ENCODE data around the gene GRIA3.
"Not testable (repeated sequence)": the region's sequence is repeated elsewhere in the genome, so short reads cannot be mapped to it uniquely, and the experiment has no call there.

Gene GRIA3

GRCh38 chrX:123348468-123348867, 164.4 kb downstream of the GRIA3 start:
- DNase-seq (ENCODE audit: low spot score): peak; percentile 40

DNA sequence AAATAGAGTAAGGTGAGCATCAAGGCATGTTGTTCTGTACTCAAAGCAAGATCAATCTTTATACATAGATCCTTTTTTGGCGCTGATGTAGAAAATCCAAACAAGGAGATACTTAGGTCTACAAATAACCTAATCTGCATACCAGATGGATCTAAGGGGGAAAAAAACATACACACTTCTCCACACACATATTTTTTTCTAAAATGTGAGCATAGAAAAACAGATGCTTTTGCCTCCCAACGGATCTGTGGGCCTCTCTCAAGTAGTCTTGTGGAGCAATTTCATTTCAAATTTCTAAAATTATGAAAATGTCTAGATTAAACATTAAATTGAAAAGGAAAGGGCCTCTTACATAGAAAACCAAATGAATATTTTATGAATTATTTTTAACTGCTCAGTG, 166.1 kb downstream of the GRIA3 start:
- no peak for DNase-seq (ENCODE audit: low spot score)

DNA sequence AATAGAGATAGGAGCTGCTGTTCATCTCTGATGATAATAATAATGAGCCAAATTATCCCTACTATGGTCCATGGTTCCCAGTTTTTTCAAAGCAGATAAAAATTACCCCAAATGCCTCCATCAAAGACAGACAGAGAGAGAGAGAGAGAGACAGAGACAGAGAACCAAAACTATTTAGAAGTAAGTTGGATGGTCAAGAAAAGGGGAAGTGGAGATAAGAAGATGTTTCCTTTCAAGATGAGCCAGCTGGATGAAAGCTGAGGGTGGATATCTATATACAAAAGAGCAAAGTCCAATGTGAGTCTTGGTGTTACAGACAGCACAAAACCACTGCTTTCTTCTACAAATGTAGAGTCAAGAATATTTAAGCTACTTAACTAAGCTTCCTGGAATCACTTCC, 173.9 kb downstream of the GRIA3 start:
- no peak for DNase-seq (ENCODE audit: low spot score)

DNA sequence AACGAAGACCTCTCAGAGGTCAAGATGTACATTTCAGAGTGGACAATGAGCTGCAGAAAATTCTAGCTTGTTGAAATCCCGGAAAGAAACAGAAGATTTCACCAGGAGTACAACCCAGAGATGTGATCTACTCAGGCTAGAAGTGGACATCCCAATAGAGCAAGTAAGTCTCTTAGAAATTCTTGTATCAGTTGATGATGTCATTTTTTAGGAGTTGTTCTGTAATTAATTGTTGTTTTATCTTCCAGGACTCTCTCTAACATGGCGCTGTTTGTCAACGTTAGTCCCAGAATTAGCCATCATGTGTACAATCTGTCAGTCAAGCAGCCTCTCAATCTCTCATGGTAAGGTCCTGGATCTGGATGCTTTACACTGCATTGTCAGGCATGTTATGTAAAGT, 174.4 kb downstream of the GRIA3 start:
- no peak for DNase-seq (ENCODE audit: low spot score)

- no peak for DNase-seq (ENCODE audit: low spot score)
Measured at GRCh38 chrX:123361371-123361770, 177.3 kb downstream of the GRIA3 start.

DNA sequence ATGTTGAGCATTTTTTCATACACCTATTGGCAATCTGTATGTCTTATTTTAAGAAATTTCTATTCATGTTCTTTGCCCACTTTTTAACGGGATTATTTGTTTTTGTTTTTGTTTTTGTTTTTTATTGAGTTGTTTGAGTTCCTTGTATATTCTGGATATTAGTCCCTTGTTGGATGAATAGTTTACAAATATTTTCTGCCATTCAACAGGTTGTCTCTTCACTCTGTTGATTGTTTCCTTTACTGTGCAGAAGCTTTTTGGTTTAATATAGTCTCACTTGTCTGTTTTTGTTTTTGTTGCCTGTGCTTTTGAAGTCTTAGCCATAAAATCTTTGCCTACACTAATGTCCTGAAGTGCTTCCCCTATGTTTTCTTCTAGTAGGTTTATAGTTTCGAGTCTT, 202.1 kb downstream of the GRIA3 start:
- DNase-seq (ENCODE audit: low spot score): not testable (repeated sequence)

GRCh38 chrX:123392921-123393320, 208.8 kb downstream of the GRIA3 start:
- DNase-seq (ENCODE audit: low spot score): no peak

DNA sequence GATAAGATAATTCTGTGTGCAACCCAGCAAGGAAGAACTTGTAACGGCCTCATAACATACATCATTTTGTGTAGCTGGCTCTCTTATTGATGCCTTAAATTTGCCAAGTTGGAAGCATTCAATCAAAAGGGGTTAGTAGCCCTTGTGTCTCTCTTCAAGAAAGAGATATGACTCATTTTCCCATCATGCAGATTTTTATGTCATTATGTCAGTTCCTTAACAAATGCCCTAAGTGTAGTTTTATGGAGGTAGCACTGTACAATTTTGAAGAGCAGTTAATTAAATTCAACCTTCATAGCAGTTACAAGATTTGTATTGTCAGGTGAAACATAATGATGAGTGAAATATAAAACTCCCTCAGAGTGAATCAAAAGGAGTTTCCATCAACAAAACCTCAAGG, 215.6 kb downstream of the GRIA3 start:
- no peak for DNase-seq (ENCODE audit: low spot score)

DNA sequence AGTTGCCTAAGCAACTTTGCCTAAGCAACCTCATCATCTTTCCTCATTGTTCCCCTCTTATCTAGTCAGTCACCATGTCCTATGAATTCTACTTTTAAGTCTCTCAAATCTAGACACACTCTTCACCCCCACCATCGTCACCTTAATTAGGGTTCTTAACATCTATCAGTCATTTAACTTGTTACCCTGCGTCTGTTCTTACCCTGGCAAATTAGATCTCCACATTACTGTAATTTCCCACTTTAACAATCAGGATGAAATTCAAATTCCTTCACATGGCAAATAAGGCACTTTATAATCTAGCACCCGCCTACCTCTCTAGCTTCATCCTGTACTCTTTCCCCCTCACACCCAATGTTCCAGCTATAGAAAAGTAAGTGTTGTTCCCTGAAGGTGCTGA, 221.2 kb downstream of the GRIA3 start:
- DNase-seq (ENCODE audit: low spot score): no peak

GRCh38 chrX:123408821-123409737, 225.0 kb downstream of the GRIA3 start:
- DNase-seq (ENCODE audit: low spot score): peak; percentile 41

GRCh38 chrX:123422875-123423274, 238.8 kb downstream of the GRIA3 start:
- DNase-seq (ENCODE audit: low spot score): peak; percentile 23

- peak; percentile 43 for DNase-seq (ENCODE audit: low spot score)
Measured at GRCh38 chrX:123424546-123424945, 240.5 kb downstream of the GRIA3 start.

- no peak for DNase-seq (ENCODE audit: low spot score)
Measured at GRCh38 chrX:123425471-123425870, 241.4 kb downstream of the GRIA3 start.

GRCh38 chrX:123425904-123426303, 241.8 kb downstream of the GRIA3 start:
- DNase-seq (ENCODE audit: low spot score): peak; percentile 25

- no peak for DNase-seq (ENCODE audit: low spot score)
Measured at GRCh38 chrX:123432361-123433150, 248.5 kb downstream of the GRIA3 start.

- no peak for DNase-seq (ENCODE audit: low spot score)
Measured at GRCh38 chrX:123436512-123437136, 252.5 kb downstream of the GRIA3 start.

- not testable (repeated sequence) for DNase-seq (ENCODE audit: low spot score)
Measured at GRCh38 chrX:123439926-123440325, 255.8 kb downstream of the GRIA3 start.

DNA sequence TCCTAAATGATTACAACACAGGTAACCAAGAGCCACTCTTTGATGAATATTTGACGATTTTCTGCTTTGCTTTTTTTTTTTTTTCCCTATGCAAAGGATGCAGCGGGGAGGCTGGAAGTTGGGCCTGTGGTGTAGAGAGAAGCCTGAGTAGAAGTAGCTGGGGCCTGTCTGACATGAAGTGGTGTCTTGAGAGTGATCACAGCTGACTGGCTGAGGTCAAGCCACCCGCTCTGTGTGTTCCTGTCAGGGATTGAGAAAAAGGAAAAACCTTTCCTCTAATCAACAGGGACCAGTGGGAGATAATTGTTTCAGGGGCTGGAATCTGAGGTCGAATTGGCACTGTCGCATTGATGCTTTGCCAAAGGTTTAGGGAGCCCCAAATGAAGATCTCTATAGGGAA, 258.7 kb downstream of the GRIA3 start:
- no peak for DNase-seq (ENCODE audit: low spot score)

- DNase-seq (ENCODE audit: low spot score): no peak
Measured at GRCh38 chrX:123447506-123447905, 263.4 kb downstream of the GRIA3 start.

DNA sequence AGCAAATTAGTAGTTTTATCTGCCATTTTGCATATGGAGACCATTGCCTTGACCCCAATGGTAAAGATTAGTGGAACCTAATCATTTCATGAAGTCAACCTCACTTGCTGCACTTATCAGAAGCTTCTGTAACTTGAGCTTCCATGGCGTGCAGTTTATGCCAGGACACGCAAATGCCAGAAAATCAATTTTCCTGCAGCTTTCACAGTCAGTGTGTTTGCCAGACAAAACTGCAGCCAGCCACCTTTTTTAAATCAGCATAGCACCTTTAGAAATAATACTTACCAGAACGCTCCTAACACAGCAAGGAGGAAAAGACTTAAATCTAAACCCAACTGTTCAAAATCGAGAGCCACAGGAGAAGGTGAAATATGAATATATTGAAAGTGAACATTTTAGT, 265.3 kb downstream of the GRIA3 start:
- DNase-seq (ENCODE audit: low spot score): no peak

DNA sequence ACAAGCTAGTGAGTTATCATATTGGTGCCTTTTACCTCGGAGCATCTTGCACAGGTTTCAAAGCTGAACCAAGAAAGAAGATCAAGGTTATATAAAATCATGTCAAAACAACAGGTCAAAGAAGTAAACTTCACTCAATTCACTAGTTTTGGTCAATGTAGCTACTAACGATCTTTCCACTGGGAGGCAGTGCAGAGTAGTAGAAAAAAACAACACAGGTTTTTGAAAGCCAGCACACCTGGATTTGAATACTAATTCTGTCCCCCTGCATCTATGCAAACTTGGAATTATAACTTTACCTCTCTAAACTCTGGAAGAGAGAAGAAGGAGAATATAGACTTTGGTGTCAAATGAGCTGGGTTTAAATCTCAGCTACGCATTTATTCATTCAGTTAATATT, 266.1 kb downstream of the GRIA3 start:
- DNase-seq (ENCODE audit: low spot score): no peak

DNA sequence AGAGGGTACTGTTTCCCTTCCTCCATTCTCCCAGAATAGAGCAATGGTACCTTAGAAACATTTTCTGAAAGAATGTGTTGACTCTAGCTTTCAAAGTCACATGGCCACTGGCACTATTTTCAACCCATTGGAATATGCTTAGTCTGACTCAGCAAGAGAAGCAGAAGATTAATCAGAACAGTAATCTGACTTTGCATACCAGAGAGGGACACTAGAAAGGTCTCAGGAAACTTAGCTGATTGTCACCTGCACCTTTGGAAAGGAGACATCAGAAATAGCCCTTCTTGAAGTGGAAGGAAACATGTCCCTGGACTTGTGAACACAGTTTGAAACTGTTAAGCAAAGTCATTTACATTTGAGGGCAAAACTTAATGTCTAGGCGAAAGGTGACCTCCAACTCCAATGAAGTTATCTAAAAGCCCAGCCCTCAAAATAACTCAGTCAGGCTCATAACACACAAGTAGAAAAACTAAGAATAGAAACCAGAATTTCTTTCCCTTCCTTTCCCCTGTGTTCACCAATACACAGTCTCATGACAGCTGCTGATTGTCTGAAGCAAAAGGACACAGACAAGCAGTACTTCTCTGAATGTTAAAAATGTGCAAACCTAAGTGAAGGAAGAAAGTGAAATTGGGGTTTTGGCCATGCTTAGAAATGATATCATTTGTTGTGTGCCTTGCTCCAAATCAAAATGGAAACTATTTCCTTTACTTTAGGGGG, 270.8 kb downstream of the GRIA3 start:
- no peak for DNase-seq (ENCODE audit: low spot score)
